GM23248 (cell line): ENCODE results near the gene ZNF143.

Experiments used
- EZH2 ChIP-seq: fragments of 200-600 bp; sonication (generic); IDR thresholded peaks from 2 replicates; pipeline ENCODE4 v1.6.1; 2018; ENCODE audit warnings: antibody characterized with exemption, mild to moderate bottlenecking; ENCODE audit not compliant: insufficient read depth, poor library complexity, severe bottlenecking
- EZH2phosphoT487 ChIP-seq: fragments of 200-600 bp; sonication (generic); IDR thresholded peaks from 2 replicates; pipeline ENCODE4 v1.6.1; 2018; ENCODE audit warnings: antibody characterized with exemption, moderate library complexity, mild to moderate bottlenecking, low read depth; ENCODE audit not compliant: insufficient read depth

GRCh38 chr11:9516113-9516512 is 55.3 kb downstream of the ZNF143 start:
- TF ChIP-seq EZH2phosphoT487 (no peak), EZH2 (no peak)
